ENCODE results near the gene EHMT2.
"Not testable (repeated sequence)": the region's sequence is repeated elsewhere in the genome, so short reads cannot be mapped to it uniquely, and the experiment has no call there.

EHMT2 gene

DNA sequence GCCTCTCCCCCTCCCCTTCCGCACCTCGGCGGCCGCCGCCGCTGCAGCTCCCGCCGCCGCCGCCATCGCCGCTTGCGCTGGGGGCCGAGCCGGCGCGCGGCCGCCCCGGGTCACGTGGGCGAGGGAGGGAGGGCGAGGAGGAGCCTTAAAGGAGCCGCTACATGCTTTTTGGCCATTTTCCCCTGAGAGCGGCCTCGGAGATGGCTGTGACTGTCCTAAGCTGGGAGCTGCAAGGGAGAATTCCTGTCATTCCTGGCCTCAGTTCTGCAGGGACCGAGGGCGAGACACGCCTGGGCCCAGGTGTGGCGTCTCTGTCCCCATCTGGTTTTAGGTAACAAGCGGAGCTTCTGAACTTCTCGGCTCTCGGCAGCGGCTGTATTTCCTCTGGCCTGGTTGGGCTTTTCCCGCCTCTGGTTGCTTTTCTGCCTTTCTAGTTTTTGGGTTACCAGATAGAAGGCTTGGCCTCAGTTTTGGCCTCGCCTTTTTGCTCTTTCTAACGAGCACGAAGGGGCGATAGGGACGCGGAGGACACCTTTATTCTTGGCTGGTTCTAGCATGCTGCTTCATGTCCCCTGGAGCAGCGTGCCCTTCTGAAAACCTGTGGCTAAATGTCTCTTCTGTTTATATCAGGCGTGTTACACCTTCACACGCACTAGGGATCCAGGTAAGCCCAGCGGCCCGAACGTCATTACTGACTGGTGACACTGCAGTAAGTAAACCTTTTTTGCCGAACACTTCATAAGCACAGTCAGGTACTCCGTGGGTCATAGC is at the start of gene EHMT2:
TSS of gene EHMT2 (minus strand) at position 87 of the 771 bp plus-strand sequence. CDS start at position 66, 21 bp downstream.
- DNase-seq = peak; percentile 86 to 87

DNA sequence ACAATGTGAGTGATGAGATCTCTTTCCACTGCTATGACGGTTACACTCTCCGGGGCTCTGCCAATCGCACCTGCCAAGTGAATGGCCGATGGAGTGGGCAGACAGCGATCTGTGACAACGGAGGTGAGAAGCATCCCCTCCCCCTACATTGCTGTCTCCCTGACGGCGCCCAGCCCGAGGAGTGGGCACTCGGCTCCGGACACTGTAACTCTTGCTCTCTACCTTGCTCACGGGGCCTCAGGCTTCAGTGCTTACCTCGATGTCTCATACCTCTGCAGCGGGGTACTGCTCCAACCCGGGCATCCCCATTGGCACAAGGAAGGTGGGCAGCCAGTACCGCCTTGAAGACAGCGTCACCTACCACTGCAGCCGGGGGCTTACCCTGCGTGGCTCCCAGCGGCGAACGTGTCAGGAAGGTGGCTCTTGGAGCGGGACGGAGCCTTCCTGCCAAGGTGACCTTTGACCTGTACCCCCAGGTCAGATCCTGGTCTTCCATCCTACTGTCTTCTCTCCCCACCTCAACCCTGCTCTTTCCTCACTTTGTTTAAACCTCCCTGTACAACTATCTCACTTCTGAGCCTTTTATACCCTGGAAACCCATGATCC is 49.7 kb upstream of the EHMT2 start:
- no peak for DNase-seq

- DNase-seq = no peak
Measured at GRCh38 chr6:31946370-31946885, 48.9 kb upstream of the EHMT2 start.

GRCh38 chr6:31945507-31946369 is 48.2 kb upstream of the EHMT2 start, which contains the start of gene CFB:
CFB (plus strand) TSS chr6:31946095; CDS start chr6:31946222, 127 bp downstream.
- no peak for DNase-seq

- DNase-seq = no peak
Measured at GRCh38 chr6:31945154-31945506, 47.6 kb upstream of the EHMT2 start.

- no peak for DNase-seq
Measured at GRCh38 chr6:31943742-31944141, 46.2 kb upstream of the EHMT2 start.

DNA sequence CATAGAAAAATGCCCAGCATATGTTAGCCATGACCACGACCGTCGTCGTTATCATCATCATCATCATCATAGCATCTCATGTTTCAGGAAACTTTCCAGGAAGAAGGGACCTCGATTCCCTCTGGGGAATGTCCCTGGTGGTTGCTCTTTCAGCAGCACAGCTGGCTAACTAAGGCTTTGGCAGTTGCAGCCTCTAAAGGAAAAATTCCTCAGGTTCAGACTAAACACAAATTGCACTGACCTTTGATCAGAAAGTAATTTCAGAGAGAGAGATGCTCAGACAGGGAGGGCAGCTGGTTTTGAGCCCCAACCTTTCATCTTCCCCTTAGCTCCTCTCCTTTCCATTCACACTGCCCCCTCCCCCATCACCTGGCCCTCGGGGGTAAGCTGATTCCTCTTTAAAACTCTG is 42.8 kb upstream of the EHMT2 start:
- DNase-seq = no peak

GRCh38 chr6:31935823-31936222 is 38.3 kb upstream of the EHMT2 start:
- no peak for DNase-seq

GRCh38 chr6:31935021-31935420 is 37.5 kb upstream of the EHMT2 start:
- no peak for DNase-seq

GRCh38 chr6:31933537-31933936 is 36.0 kb upstream of the EHMT2 start:
- no peak for DNase-seq

DNA sequence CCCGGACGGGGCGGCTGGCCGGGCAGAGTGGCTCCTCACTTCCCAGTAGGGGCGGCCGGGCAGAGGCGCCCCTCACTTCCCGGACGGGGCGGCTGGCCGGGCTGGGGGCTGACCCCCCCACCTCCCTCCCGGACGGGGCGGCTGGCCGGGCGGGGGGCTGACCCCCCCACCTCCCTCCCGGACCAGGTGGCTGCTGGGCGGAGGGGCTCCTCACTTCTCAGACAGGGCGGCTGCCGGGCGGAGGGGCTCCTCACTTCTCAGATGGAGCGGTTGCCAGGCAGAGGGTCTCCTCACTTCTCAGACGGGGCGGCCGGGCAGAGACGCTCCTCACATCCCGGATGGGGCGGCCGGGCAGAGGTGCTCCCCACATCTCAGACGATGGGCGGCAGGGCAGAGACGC is 34.6 kb upstream of the EHMT2 start:
- DNase-seq = not testable (repeated sequence)

DNA sequence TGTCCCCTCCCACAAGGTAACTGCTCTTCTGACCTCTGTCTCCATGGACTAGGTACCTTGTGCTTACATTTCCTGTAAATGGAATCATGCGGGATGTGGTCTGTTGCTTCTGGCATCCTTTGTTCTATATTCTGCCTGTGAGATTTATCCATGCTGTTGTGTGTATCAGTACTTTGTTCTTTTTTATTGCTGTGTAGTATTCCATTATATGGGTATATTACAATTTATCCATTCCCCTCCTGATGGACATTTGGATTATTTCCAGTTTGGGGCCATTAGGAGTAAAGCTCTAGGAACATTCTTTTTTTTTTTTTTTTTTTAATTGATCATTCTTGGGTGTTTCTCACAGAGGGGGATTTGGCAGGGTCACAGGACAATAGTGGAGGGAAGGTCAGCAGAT is 33.5 kb upstream of the EHMT2 start:
- DNase-seq = no peak

GRCh38 chr6:31928672-31928939 is 31.1 kb upstream of the EHMT2 start:
- DNase-seq = no peak

- no peak for DNase-seq
Measured at GRCh38 chr6:31927863-31928671, 30.6 kb upstream of the EHMT2 start.

DNA sequence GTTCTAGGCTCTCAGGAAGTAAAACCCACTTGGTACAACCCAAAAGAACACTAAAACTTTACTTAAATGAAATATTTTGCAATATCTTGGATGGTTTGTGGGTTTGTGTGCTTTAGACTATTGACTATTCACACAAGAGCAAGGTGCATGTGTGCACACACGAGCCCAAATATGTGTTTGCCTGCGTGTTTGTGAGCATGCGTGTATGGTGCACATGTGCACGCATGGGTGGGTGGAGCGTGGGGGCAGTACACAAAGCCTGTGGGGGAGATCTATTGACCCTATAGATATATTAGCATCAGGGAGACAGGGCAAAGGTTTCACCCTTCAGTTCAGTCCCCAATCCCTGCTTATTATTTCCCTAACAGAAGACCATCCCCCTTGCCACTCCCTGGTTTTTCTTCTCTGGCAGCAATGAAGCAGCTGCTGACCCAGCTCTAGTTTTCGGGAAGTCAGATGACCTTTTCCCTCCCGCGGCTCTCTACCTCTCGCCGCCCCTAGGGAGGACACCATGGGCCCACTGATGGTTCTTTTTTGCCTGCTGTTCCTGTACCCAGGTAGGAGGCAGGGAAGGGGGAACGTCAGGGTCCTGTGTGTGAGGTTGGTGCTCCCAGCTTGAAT is 29.9 kb upstream of the EHMT2 start, which contains the start of gene C2:
TSS of gene C2 (plus strand) at position 476 of the 621 bp plus-strand sequence. CDS start at position 512, 36 bp downstream.
- no peak for DNase-seq

DNA sequence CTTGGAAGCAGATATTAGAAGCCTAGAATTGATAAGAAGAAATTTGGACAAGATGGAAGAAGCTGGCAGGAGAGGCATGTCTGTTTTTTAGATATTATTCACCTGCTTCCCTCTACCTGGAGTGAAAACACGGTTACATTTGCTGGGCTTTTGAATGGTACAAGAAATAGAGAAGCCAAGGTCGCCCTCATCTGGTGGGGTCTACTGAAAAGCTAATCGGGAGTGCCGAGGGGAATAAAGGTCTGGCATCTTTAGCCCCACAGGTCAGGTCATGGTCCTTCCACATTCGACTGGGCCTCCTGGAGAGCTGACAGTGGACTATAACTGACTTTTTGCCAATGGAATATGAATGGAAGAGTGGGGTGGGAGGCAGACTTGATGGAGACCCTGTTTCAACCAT is 25.4 kb upstream of the EHMT2 start:
- no peak for DNase-seq

- DNase-seq = no peak
Measured at GRCh38 chr6:31920811-31921210, 23.3 kb upstream of the EHMT2 start.

GRCh38 chr6:31919624-31920303 is 22.3 kb upstream of the EHMT2 start:
- no peak for DNase-seq

GRCh38 chr6:31918069-31918720 is 20.7 kb upstream of the EHMT2 start:
- no peak for DNase-seq

DNA sequence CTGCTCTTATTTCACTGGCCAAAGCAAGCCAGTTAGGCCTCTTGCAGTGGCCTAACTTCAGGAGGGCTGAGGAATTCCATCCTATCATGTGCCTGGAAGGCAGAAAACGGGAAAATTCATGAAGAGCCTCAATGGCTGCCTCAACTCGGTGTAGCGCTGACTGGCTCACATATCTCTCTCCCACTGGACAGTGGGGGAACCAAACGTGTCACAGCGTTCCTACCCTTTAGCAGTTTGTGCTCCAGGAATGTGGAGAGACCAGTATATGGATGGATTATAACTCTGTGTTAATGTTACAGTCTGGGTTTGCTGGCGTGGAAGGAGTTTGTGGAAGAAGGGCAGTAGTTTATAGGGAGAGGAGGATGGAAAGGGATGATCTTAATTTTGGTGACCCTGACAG is 18.3 kb upstream of the EHMT2 start:
- no peak for DNase-seq

DNA sequence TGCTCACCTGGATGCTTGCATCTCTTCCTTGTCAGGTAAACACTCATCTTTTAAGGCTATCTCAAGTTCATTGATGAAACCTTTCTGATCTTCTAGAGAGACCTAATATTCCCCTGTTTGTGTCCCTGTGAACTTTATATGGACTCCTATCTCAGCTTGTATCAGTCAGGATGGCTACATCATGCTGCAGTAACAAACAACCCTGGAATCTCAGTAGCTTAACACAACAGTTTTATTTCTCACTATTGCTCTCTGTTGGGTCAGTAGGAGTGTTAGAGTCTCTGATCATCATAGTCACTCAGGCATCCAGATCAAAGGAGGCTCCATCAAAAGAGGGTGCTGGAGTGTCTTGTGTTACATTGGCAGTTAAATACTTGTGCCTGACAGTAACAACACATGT is 17.9 kb upstream of the EHMT2 start:
- no peak for DNase-seq
